Measurements from ENCODE around the gene TLCD1.

DNA sequence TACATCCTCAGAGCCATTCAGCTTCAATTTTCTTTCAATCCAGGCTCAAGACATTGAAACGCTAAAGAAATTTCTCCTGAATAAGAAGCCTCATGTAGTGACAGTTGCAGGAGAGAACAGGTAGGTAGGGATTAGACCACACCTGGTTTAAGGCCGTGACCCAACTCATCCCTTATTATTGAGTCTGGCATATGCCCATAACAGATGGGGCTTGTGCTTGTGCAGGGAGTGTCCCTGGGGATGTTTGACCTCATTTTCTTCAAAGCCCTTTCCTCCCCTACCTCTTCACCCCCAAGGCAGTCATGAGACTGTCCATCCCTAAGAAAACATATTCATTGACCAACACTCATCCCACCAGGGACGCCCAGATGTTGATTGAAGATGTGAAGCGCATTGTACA is 39.7 kb downstream of the TLCD1 start:
- TF ChIP-seq POLR2AphosphoS5 (IDR thresholded peaks at IDR 0.05; ENCODE audit: low read depth, low read length) (no peak), SIN3A (IDR thresholded peaks at IDR 0.05; ENCODE audit: borderline replicate concordance, insufficient read depth, low read length) (no peak)
